Neural progenitor cell (in vitro differentiated cells): Measurements from ENCODE around the gene NXT1. TPM values are rescaled to one million over a fixed set of nuclear protein-coding genes. Genes with fewer than 3 reads are reported as not detected.

ENCODE experiments used
- DNase-seq: peaks from one replicate; pipeline ENCODE4 v3.0.0-alpha.2; 2016; ENCODE audit warnings: low spot score
- H2AFZ ChIP-seq: fragments of 200-600 bp; sonication (generic); replicated peaks from 2 replicates; pipeline ENCODE4 v1.6.1; 2016; ENCODE audit warnings: antibody characterized with exemption
- H3F3A ChIP-seq: fragments of 200-600 bp; sonication (generic); 2 replicates; pipeline ENCODE4 v1.6.1; 2016; ENCODE audit warnings: antibody characterized with exemption, low read depth
- H3K27ac ChIP-seq: fragments of 200-600 bp; sonication (generic); 2 replicates; pipeline ENCODE4 v1.5.1; 2016; ENCODE audit warnings: mild to moderate bottlenecking
- H3K27me3 ChIP-seq: fragments of 200-600 bp; sonication (generic); 2 replicates; pipeline ENCODE4 v1.6.1; 2016; ENCODE audit warnings: mild to moderate bottlenecking, moderate library complexity
- H3K36me3 ChIP-seq: fragments of 200-600 bp; sonication (generic); 2 replicates; pipeline ENCODE4 v1.5.1; 2016
- H3K4me1 ChIP-seq: fragments of 200-600 bp; sonication (generic); 2 replicates; pipeline ENCODE4 v1.6.1; 2016; ENCODE audit warnings: mixed run types
- H3K4me2 ChIP-seq: fragments of 200-600 bp; sonication (generic); 2 replicates; pipeline ENCODE4 v1.6.1; 2016
- H3K4me3 ChIP-seq: fragments of 200-600 bp; sonication (generic); 2 replicates; pipeline ENCODE4 v1.5.1; 2016
- H3K79me2 ChIP-seq: fragments of 200-600 bp; sonication (generic); 2 replicates; pipeline ENCODE4 v1.6.1; 2016; ENCODE audit warnings: low read depth
- H3K9ac ChIP-seq: fragments of 200-600 bp; sonication (generic); 2 replicates; pipeline ENCODE4 v1.6.1; 2016
- H3K9me3 ChIP-seq: fragments of 200-600 bp; sonication (generic); 2 replicates; pipeline ENCODE4 v1.5.1; 2016; ENCODE audit warnings: low read depth
- H4K20me1 ChIP-seq: fragments of 200-600 bp; sonication (generic); 2 replicates; pipeline ENCODE4 v1.6.1; 2016; ENCODE audit warnings: low read depth
- H3K27ac Mint-ChIP-seq: 3 replicates; pipeline ENCODE4 v1.8.0; 2021; ENCODE audit warnings: mixed read lengths
- H3K27me3 Mint-ChIP-seq: 2 replicates; pipeline ENCODE4 v1.8.0; 2022; ENCODE audit warnings: low read depth, mild to moderate bottlenecking, inconsistent platforms, moderate library complexity, mixed read lengths; ENCODE audit not compliant: insufficient read depth
- H3K36me3 Mint-ChIP-seq: 3 replicates; pipeline ENCODE4 v1.8.0; 2021; ENCODE audit warnings: mixed read lengths
- H3K4me1 Mint-ChIP-seq: 3 replicates; pipeline ENCODE4 v1.8.0; 2021; ENCODE audit warnings: mixed read lengths
- H3K4me3 Mint-ChIP-seq: 3 replicates; pipeline ENCODE4 v1.8.0; 2021; ENCODE audit warnings: mild to moderate bottlenecking, moderate library complexity, mixed read lengths
- H3K9me3 Mint-ChIP-seq: 3 replicates; pipeline ENCODE4 v1.8.0; 2020; ENCODE audit warnings: mixed read lengths
- EZH2 ChIP-seq: fragments of 200-600 bp; sonication (generic); IDR thresholded peaks from 2 replicates; pipeline ENCODE4 v1.6.1; 2017; ENCODE audit warnings: antibody characterized with exemption, mild to moderate bottlenecking, moderate library complexity
- EZH2phosphoT487 ChIP-seq: fragments of 200-600 bp; sonication (generic); IDR thresholded peaks from 2 replicates; pipeline ENCODE4 v1.6.1; 2017; ENCODE audit warnings: antibody characterized with exemption
- total RNA-seq: library from RNA; depleted of rRNA; stranded (reverse); fragments of >200 nt; gene quantifications from 2 replicates; pipeline ENCODE4 v1.2.3, GENCODE V29; 2015; ENCODE audit warnings: low replicate concordance
- TF ChIP-seq, protein P1 (sequence below): fragments of 200-600 bp; sonication (generic); IDR thresholded peaks from 2 replicates; pipeline ENCODE4 v1.5.1; 2017; ENCODE audit warnings: antibody characterized with exemption, mild to moderate bottlenecking

NXT1 gene
- total RNA-seq, 1 donor from 2014 or later = 14.6 TPM

GRCh38 chr20:23302801-23303200 lies 47.8 kb upstream of the NXT1 start:
- Mint-ChIP-seq H3K27me3 (peaks cover 15% of the 10 kb centered on the region), H3K4me1 (peaks cover 20% of the 10 kb centered on the region)
- no peak for DNase-seq

GRCh38 chr20:23303325-23304102 lies 47.1 kb upstream of the NXT1 start:
- DNase-seq = no peak
- H3K4me2 ChIP-seq = no peak overlapping the region
- H3K4me1 Mint-ChIP-seq = peaks cover 19% of the 10 kb centered on the region
- H3K4me1 ChIP-seq = no peaks in the 10 kb centered on the region
- H3K27me3 ChIP-seq = no peaks in the 10 kb centered on the region
- no peaks in the 10 kb centered on the region for H3K36me3 ChIP-seq
- no peak for TF ChIP-seq EZH2
- TF ChIP-seq, protein P1, sequence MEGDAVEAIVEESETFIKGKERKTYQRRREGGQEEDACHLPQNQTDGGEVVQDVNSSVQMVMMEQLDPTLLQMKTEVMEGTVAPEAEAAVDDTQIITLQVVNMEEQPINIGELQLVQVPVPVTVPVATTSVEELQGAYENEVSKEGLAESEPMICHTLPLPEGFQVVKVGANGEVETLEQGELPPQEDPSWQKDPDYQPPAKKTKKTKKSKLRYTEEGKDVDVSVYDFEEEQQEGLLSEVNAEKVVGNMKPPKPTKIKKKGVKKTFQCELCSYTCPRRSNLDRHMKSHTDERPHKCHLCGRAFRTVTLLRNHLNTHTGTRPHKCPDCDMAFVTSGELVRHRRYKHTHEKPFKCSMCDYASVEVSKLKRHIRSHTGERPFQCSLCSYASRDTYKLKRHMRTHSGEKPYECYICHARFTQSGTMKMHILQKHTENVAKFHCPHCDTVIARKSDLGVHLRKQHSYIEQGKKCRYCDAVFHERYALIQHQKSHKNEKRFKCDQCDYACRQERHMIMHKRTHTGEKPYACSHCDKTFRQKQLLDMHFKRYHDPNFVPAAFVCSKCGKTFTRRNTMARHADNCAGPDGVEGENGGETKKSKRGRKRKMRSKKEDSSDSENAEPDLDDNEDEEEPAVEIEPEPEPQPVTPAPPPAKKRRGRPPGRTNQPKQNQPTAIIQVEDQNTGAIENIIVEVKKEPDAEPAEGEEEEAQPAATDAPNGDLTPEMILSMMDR = no peak
- TF ChIP-seq EZH2phosphoT487 = no peak
- H3K27ac Mint-ChIP-seq = no peak overlapping the region
- no peaks in the 10 kb centered on the region for H3K79me2 ChIP-seq
- H3K27me3 Mint-ChIP-seq = peaks cover 17% of the 10 kb centered on the region
- H2AFZ ChIP-seq = no peak overlapping the region
- no peak overlapping the region for H3K4me3 Mint-ChIP-seq
- no peaks in the 10 kb centered on the region for H3K36me3 Mint-ChIP-seq
- H3K9me3 ChIP-seq = no peaks in the 10 kb centered on the region
- H3K9ac ChIP-seq = no peak overlapping the region
- H3K9me3 Mint-ChIP-seq = peaks cover 8% of the 10 kb centered on the region
- no peak overlapping the region for H3K4me3 ChIP-seq
- H3K27ac ChIP-seq = no peak overlapping the region
- H3F3A ChIP-seq = no peaks in the 10 kb centered on the region
- H4K20me1 ChIP-seq = no peaks in the 10 kb centered on the region

More at GRCh38 chr20:23302801-23303200, 47.8 kb upstream of the NXT1 start:
- Histone ChIP-seq H3F3A (no peaks in the 10 kb centered on the region), H3K4me3 (no peak overlapping the region), H3K9me3 (no peaks in the 10 kb centered on the region), H3K27ac (no peak overlapping the region), H3K4me1 (no peaks in the 10 kb centered on the region), H2AFZ (no peak overlapping the region), H3K9ac (no peak overlapping the region), H3K79me2 (no peaks in the 10 kb centered on the region), H3K4me2 (no peak overlapping the region), H3K27me3 (no peaks in the 10 kb centered on the region), H3K36me3 (no peaks in the 10 kb centered on the region), H4K20me1 (no peaks in the 10 kb centered on the region)
- Mint-ChIP-seq H3K9me3 (peaks cover 6% of the 10 kb centered on the region), H3K36me3 (no peaks in the 10 kb centered on the region), H3K4me3 (no peak overlapping the region), H3K27ac (no peak overlapping the region)
- TF ChIP-seq, protein P1 = no peak
- TF ChIP-seq EZH2 = no peak
- no peak for TF ChIP-seq EZH2phosphoT487

DNA sequence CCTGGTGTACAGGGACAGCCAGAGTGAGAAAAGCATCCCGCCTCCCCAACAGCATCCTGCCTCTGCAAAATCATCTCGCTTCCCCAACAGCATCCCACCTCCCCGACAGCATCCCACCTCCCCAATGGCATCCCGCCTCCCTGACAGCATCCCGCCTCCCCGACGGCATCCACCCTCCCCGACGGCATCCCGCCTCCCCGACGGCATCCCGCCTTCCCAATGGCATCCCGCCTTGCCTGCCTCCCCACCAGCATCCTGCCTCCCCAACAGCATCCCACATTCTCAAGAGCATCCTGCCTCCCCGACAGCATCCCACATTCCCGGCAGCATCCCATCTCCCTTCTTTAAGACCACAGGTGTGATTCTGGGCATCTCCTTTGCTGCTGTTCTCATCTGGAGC lies 46.0 kb upstream of the NXT1 start:
- H3K27ac Mint-ChIP-seq = peak overlapping the region; percentile 4
- DNase-seq = no peak
- no peaks in the 10 kb centered on the region for H3K36me3 ChIP-seq
- H3K79me2 ChIP-seq = no peaks in the 10 kb centered on the region
- no peak overlapping the region for H3K4me3 Mint-ChIP-seq
- H3K9ac ChIP-seq = no peak overlapping the region
- no peak overlapping the region for H3K4me2 ChIP-seq
- TF ChIP-seq, protein P1 = no peak
- TF ChIP-seq EZH2phosphoT487 (no peak), EZH2 (no peak)
- no peaks in the 10 kb centered on the region for H3K36me3 Mint-ChIP-seq
- H3K4me1 Mint-ChIP-seq = peaks cover 22% of the 10 kb centered on the region
- no peak overlapping the region for H2AFZ ChIP-seq
- H3K27me3 Mint-ChIP-seq = peaks cover 14% of the 10 kb centered on the region
- no peaks in the 10 kb centered on the region for H3K4me1 ChIP-seq
- H3K9me3 ChIP-seq = no peaks in the 10 kb centered on the region
- H3F3A ChIP-seq = no peaks in the 10 kb centered on the region
- peaks cover 8% of the 10 kb centered on the region for H3K9me3 Mint-ChIP-seq
- no peaks in the 10 kb centered on the region for H3K27me3 ChIP-seq
- H4K20me1 ChIP-seq = no peaks in the 10 kb centered on the region
- no peak overlapping the region for H3K27ac ChIP-seq
- H3K4me3 ChIP-seq = no peak overlapping the region
